HUES6 (cell line): ENCODE data around the gene C1QTNF8.

ENCODE experiments used
- H3K27ac ChIP-seq: 2 replicates; pipeline ENCODE4 v1.7.0; 2013; ENCODE audit warnings: low read depth, mild to moderate bottlenecking, low read length, inconsistent platforms
- H3K27me3 ChIP-seq: 2 replicates; pipeline ENCODE4 v1.6.1; 2013; ENCODE audit warnings: low read length; ENCODE audit not compliant: control insufficient read depth, insufficient read depth
- H3K36me3 ChIP-seq: 2 replicates; pipeline ENCODE4 v1.6.1; 2013; ENCODE audit warnings: low read length; ENCODE audit not compliant: control insufficient read depth, insufficient read depth
- H3K4me1 ChIP-seq: 2 replicates; pipeline ENCODE4 v1.6.1; 2013; ENCODE audit warnings: low read length; ENCODE audit not compliant: control insufficient read depth, insufficient read depth
- H3K4me3 ChIP-seq: 2 replicates; pipeline ENCODE4 v1.5.1; 2013; ENCODE audit warnings: low read depth, low read length
- H3K9ac ChIP-seq: one replicate; pipeline ENCODE4 v1.6.1; 2013; ENCODE audit warnings: mild to moderate bottlenecking, low read length
- H3K9me3 ChIP-seq: 2 replicates; pipeline ENCODE4 v1.6.1; 2013; ENCODE audit warnings: low read depth, low read length; ENCODE audit not compliant: control insufficient read depth, insufficient read depth

Gene C1QTNF8

GRCh38 chr16:1134776-1135458 lies 38.9 kb upstream of the C1QTNF8 start:
- H3K27me3 ChIP-seq = no peaks in the 10 kb centered on the region
- H3K4me3 ChIP-seq = no peak overlapping the region
- H3K9me3 ChIP-seq = no peaks in the 10 kb centered on the region
- H3K36me3 ChIP-seq = no peaks in the 10 kb centered on the region
- H3K27ac ChIP-seq = no peak overlapping the region
- no peak overlapping the region for H3K9ac ChIP-seq
- no peaks in the 10 kb centered on the region for H3K4me1 ChIP-seq

- Histone ChIP-seq H3K4me3 (no peak overlapping the region), H3K9me3 (no peaks in the 10 kb centered on the region), H3K27ac (no peak overlapping the region), H3K9ac (no peak overlapping the region), H3K36me3 (no peaks in the 10 kb centered on the region), H3K4me1 (no peaks in the 10 kb centered on the region), H3K27me3 (no peaks in the 10 kb centered on the region)
These were observed 37.9 kb upstream of the C1QTNF8 start for GRCh38 chr16:1133810-1134520.

- Histone ChIP-seq H3K27ac (no peak overlapping the region), H3K9ac (no peak overlapping the region), H3K9me3 (no peaks in the 10 kb centered on the region), H3K27me3 (no peaks in the 10 kb centered on the region), H3K4me3 (no peak overlapping the region), H3K4me1 (no peaks in the 10 kb centered on the region), H3K36me3 (no peaks in the 10 kb centered on the region)
These were observed 37.2 kb upstream of the C1QTNF8 start for GRCh38 chr16:1133271-1133670.

GRCh38 chr16:1132431-1132830 lies 36.4 kb upstream of the C1QTNF8 start:
- no peaks in the 10 kb centered on the region for H3K4me1 ChIP-seq
- H3K9ac ChIP-seq = no peak overlapping the region
- H3K4me3 ChIP-seq = no peak overlapping the region
- no peaks in the 10 kb centered on the region for H3K36me3 ChIP-seq
- no peaks in the 10 kb centered on the region for H3K27me3 ChIP-seq
- H3K9me3 ChIP-seq = no peaks in the 10 kb centered on the region
- H3K27ac ChIP-seq = no peak overlapping the region

GRCh38 chr16:1131378-1131994 lies 35.4 kb upstream of the C1QTNF8 start:
- Histone ChIP-seq H3K9ac (no peak overlapping the region), H3K9me3 (no peaks in the 10 kb centered on the region), H3K4me1 (peaks cover 3% of the 10 kb centered on the region; the same call in 1 of the 2 replicates), H3K4me3 (no peak overlapping the region), H3K36me3 (no peaks in the 10 kb centered on the region), H3K27me3 (no peaks in the 10 kb centered on the region), H3K27ac (no peak overlapping the region)

GRCh38 chr16:1130382-1130781 lies 34.3 kb upstream of the C1QTNF8 start:
- H3K9ac ChIP-seq = no peak overlapping the region
- H3K9me3 ChIP-seq = no peaks in the 10 kb centered on the region
- H3K4me3 ChIP-seq = no peak overlapping the region
- H3K4me1 ChIP-seq = peaks cover 3% of the 10 kb centered on the region; the same call in 1 of the 2 replicates
- no peaks in the 10 kb centered on the region for H3K27me3 ChIP-seq
- no peaks in the 10 kb centered on the region for H3K36me3 ChIP-seq
- H3K27ac ChIP-seq = no peak overlapping the region

GRCh38 chr16:1129106-1129960 lies 33.3 kb upstream of the C1QTNF8 start:
- no peaks in the 10 kb centered on the region for H3K9me3 ChIP-seq
- H3K27me3 ChIP-seq = no peaks in the 10 kb centered on the region
- no peak overlapping the region for H3K4me3 ChIP-seq
- no peak overlapping the region for H3K27ac ChIP-seq
- no peak overlapping the region for H3K9ac ChIP-seq
- H3K36me3 ChIP-seq = no peaks in the 10 kb centered on the region
- peaks cover 3% of the 10 kb centered on the region; the same call in 1 of the 2 replicates for H3K4me1 ChIP-seq

GRCh38 chr16:1127971-1128715 lies 32.1 kb upstream of the C1QTNF8 start:
- Histone ChIP-seq H3K9ac (no peak overlapping the region), H3K27ac (no peak overlapping the region), H3K4me3 (no peak overlapping the region), H3K9me3 (no peaks in the 10 kb centered on the region), H3K27me3 (no peaks in the 10 kb centered on the region), H3K4me1 (peaks cover 3% of the 10 kb centered on the region; the same call in 1 of the 2 replicates), H3K36me3 (no peaks in the 10 kb centered on the region)

- Histone ChIP-seq H3K9ac (no peak overlapping the region), H3K4me1 (peaks cover 3% of the 10 kb centered on the region; the same call in 1 of the 2 replicates), H3K4me3 (no peak overlapping the region), H3K27me3 (no peaks in the 10 kb centered on the region), H3K27ac (no peak overlapping the region), H3K36me3 (no peaks in the 10 kb centered on the region), H3K9me3 (no peaks in the 10 kb centered on the region)
These were observed 31.1 kb upstream of the C1QTNF8 start for GRCh38 chr16:1127101-1127500.

GRCh38 chr16:1126586-1126985 lies 30.5 kb upstream of the C1QTNF8 start:
- Histone ChIP-seq H3K4me3 (no peak overlapping the region), H3K36me3 (no peaks in the 10 kb centered on the region), H3K27ac (no peak overlapping the region), H3K9ac (no peak overlapping the region), H3K27me3 (no peaks in the 10 kb centered on the region), H3K9me3 (no peaks in the 10 kb centered on the region), H3K4me1 (peaks cover 3% of the 10 kb centered on the region; the same call in 1 of the 2 replicates)
